NOMO-1 (cell line): ENCODE results near the gene CDH24.
"Not testable (repeated sequence)": the region's sequence is repeated elsewhere in the genome, so short reads cannot be mapped to it uniquely, and the experiment has no call there.

Source experiments
- DNase-seq, 2 experiments: peaks; one replicate each; lab custom pipeline; 2025; ENCODE audit not compliant: unreplicated experiment in 2 of 2; lab: John Stamatoyannopoulos, UW

CDH24 gene

GRCh38 chr14:23021889-23022442 lies 35.4 kb downstream of the CDH24 start:
- no peak for DNase-seq

- DNase-seq = no peak
Observed at GRCh38 chr14:23021434-23021833, 35.9 kb downstream of the CDH24 start.

GRCh38 chr14:23020143-23021128 lies 36.9 kb downstream of the CDH24 start:
- DNase-seq = no peak

- no peak for DNase-seq
Observed at GRCh38 chr14:23018107-23018506, 39.2 kb downstream of the CDH24 start.

GRCh38 chr14:23017091-23017490 lies 40.2 kb downstream of the CDH24 start:
- no peak for DNase-seq

- DNase-seq = no peak
Observed at GRCh38 chr14:23015618-23016017, 41.7 kb downstream of the CDH24 start.

GRCh38 chr14:23013749-23014054 lies 43.6 kb downstream of the CDH24 start:
- DNase-seq = not testable (repeated sequence)

- DNase-seq = no peak
Observed at GRCh38 chr14:23013054-23013748, 44.1 kb downstream of the CDH24 start.

- DNase-seq = peak; percentile 61 to 67
Observed at GRCh38 chr14:23009939-23010726, 47.2 kb downstream of the CDH24 start, which contains the start of gene C14orf93. C14orf93 (minus strand) TSS chr14:23010143; CDS start chr14:22999023, 11,120 bp downstream.

GRCh38 chr14:23009483-23009938 lies 47.8 kb downstream of the CDH24 start:
- DNase-seq = peak in 1 of 2 experiments; percentile 56

- peak in 1 of 2 experiments; percentile 21 for DNase-seq
Observed at GRCh38 chr14:23008831-23009230, 48.5 kb downstream of the CDH24 start.

GRCh38 chr14:23006544-23007419 lies 50.5 kb downstream of the CDH24 start:
- DNase-seq = peak; percentile 94 to 97

- no peak for DNase-seq
Observed at GRCh38 chr14:23006188-23006534, 51.2 kb downstream of the CDH24 start.

- DNase-seq = peak in 1 of 2 experiments; percentile 33
Observed at GRCh38 chr14:23005451-23006187, 51.7 kb downstream of the CDH24 start.

- not testable (repeated sequence) for DNase-seq
Observed at GRCh38 chr14:23004274-23004673, 53.0 kb downstream of the CDH24 start.

- DNase-seq = no peak
Observed at GRCh38 chr14:23002592-23002991, 54.7 kb downstream of the CDH24 start.

GRCh38 chr14:23000860-23001259 lies 56.5 kb downstream of the CDH24 start:
- no peak for DNase-seq

GRCh38 chr14:22998329-22999012 lies 58.8 kb downstream of the CDH24 start:
- DNase-seq = no peak
